Parathyroid adenoma (tissue), 2 donors: ENCODE data around the gene NDUFS6.

Experiments
- H2AFZ ChIP-seq: fragments of 300-600 bp; sonication (generic); one replicate; pipeline ENCODE4 v1.7.0; 2017; ENCODE audit warnings: antibody characterized with exemption, mild to moderate bottlenecking
- H3K27ac ChIP-seq: fragments of 300-600 bp; sonication (generic); one replicate; pipeline ENCODE4 v1.7.0; 2017
- H3K27me3 ChIP-seq: fragments of 300-600 bp; sonication (generic); one replicate; pipeline ENCODE4 v1.7.0; 2017; ENCODE audit warnings: low read length; ENCODE audit not compliant: control insufficient read depth, insufficient read depth
- H3K36me3 ChIP-seq: fragments of 300-600 bp; sonication (generic); one replicate; pipeline ENCODE4 v1.7.0; 2017; ENCODE audit warnings: low read length; ENCODE audit not compliant: control insufficient read depth, insufficient read depth
- H3K4me1 ChIP-seq: fragments of 300-600 bp; sonication (generic); one replicate; pipeline ENCODE4 v1.7.0; 2017; ENCODE audit warnings: control low read depth
- H3K4me2 ChIP-seq: fragments of 300-600 bp; sonication (generic); one replicate; pipeline ENCODE4 v1.7.0; 2017; ENCODE audit warnings: low read length
- H3K4me3 ChIP-seq: fragments of 300-600 bp; sonication (generic); one replicate; pipeline ENCODE4 v1.7.0; 2017; ENCODE audit warnings: low read depth, low read length
- H3K79me2 ChIP-seq: fragments of 300-600 bp; sonication (generic); one replicate; pipeline ENCODE4 v1.7.0; 2017; ENCODE audit warnings: control low read depth
- H3K9ac ChIP-seq: fragments of 300-600 bp; sonication (generic); one replicate; pipeline ENCODE4 v1.7.0; 2017; ENCODE audit warnings: mild to moderate bottlenecking
- H3K9me3 ChIP-seq: fragments of 300-600 bp; sonication (generic); one replicate; pipeline ENCODE4 v1.7.0; 2017; ENCODE audit warnings: low read length; ENCODE audit not compliant: control insufficient read depth
- CTCF ChIP-seq: fragments of 300-600 bp; sonication (generic); IDR thresholded peaks from one replicate; pipeline ENCODE4 v1.7.0; 2017; ENCODE audit warnings: antibody characterized with exemption, mild to moderate bottlenecking
- donor health status: primary hyperparathyroidism.

Gene NDUFS6

DNA sequence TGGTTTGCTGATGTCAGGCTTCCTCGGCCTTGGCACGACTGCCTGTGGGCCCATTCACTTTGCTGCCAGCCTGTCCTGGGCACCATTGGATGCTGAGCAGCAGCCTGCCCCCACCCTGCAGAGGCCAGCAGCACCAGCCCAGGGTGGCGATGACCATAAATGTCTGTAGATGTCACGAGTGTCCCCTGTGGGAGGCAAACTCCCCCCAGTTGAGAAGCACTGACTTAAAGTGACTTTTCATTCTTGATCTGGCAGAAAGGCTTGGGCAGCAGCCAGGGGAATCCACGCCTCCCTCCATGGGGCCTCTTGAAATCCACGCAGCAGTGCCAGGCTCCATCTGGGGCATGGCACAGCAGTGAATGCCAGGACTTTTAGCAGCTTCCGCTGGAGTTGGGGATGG lies 59.7 kb downstream of the NDUFS6 start:
- no peak overlapping the region for H2AFZ ChIP-seq
- no peak overlapping the region for H3K4me2 ChIP-seq
- H3K36me3 ChIP-seq: no peaks in the 10 kb centered on the region
- no peak overlapping the region for H3K9ac ChIP-seq
- no peaks in the 10 kb centered on the region for H3K4me1 ChIP-seq
- no peaks in the 10 kb centered on the region for H3K9me3 ChIP-seq
- no peaks in the 10 kb centered on the region for H3K27me3 ChIP-seq
- TF ChIP-seq CTCF: no peak
- H3K79me2 ChIP-seq: no peaks in the 10 kb centered on the region
- no peak overlapping the region for H3K27ac ChIP-seq
- no peak overlapping the region for H3K4me3 ChIP-seq

- Histone ChIP-seq H3K27me3 (no peaks in the 10 kb centered on the region), H3K27ac (no peak overlapping the region), H3K9me3 (no peaks in the 10 kb centered on the region), H3K9ac (no peak overlapping the region), H3K36me3 (no peaks in the 10 kb centered on the region), H3K4me3 (no peak overlapping the region), H2AFZ (no peak overlapping the region), H3K4me1 (no peaks in the 10 kb centered on the region), H3K79me2 (no peaks in the 10 kb centered on the region), H3K4me2 (no peak overlapping the region)
- TF ChIP-seq CTCF: no peak
These were observed 63.8 kb downstream of the NDUFS6 start for GRCh38 chr5:1864896-1865440.

- Histone ChIP-seq H3K27ac (no peak overlapping the region), H3K79me2 (no peaks in the 10 kb centered on the region), H3K27me3 (no peaks in the 10 kb centered on the region), H3K4me1 (no peaks in the 10 kb centered on the region), H3K36me3 (no peaks in the 10 kb centered on the region), H2AFZ (no peak overlapping the region), H3K9me3 (no peaks in the 10 kb centered on the region), H3K9ac (no peak overlapping the region), H3K4me3 (no peak overlapping the region), H3K4me2 (no peak overlapping the region)
- TF ChIP-seq CTCF: no peak
These were observed 64.3 kb downstream of the NDUFS6 start for GRCh38 chr5:1865486-1865885.
